ENCODE results near the gene NPS. TPM values are rescaled to one million over a fixed set of nuclear protein-coding genes. Genes with fewer than 3 reads are reported as not detected.
A peak's percentile ranks its signal among the peaks of the same experiment; 100 is the strongest.

The NPS gene
- total RNA-seq, 2 experiments from 2014 or later, result not detected

- H3K27ac Mint-ChIP-seq, result no peak overlapping the region
- intact Hi-C loops (cut with micrococcal nuclease), result no loop called here
These were observed 15.0 kb upstream of the NPS start for GRCh38 chr10:127534074-127534473.

DNA sequence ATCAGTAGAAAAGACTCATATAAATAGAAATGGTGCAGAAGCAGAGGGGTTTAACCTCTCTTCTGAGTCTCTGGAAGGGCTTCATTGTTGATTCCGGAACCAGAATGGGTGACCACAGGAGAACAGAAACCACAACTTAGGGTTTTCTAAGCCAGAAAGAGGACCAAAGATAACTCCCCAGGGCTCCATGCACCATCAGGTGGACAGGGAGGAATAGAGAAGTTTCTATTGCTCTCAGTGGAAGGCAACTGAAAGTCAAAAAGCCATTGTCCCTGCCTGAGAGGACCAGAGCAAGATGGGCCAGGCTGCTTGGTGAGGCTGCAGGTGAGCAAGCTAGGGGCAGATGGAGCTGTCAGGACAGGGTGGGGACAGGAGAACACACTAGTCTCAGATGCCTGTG is 14.6 kb upstream of the NPS start:
- peaks cover 7% of the 10 kb centered on the region for H3K27me3 Mint-ChIP-seq (ENCODE audit: low read depth)
- intact Hi-C loops (cut with micrococcal nuclease), result no loop called here
- DNase-seq, result no peak
- H3K4me3 Mint-ChIP-seq, result no peak overlapping the region
- no peaks in the 10 kb centered on the region for H3K4me1 Mint-ChIP-seq (ENCODE audit: low read depth)
- CTCF ChIA-PET, result no interaction called here
- H3K27ac Mint-ChIP-seq, result no peak overlapping the region
- H3K36me3 Mint-ChIP-seq (ENCODE audit: low read depth), result no peaks in the 10 kb centered on the region
- no peaks in the 10 kb centered on the region for H3K9me3 Mint-ChIP-seq

More at GRCh38 chr10:127534074-127534473, 15.0 kb upstream of the NPS start:
- H3K36me3 Mint-ChIP-seq (ENCODE audit: low read depth), result no peaks in the 10 kb centered on the region
- no peak for DNase-seq
- H3K4me1 Mint-ChIP-seq (ENCODE audit: low read depth), result no peaks in the 10 kb centered on the region
- no peaks in the 10 kb centered on the region for H3K9me3 Mint-ChIP-seq
- CTCF ChIA-PET, result no interaction called here
- no peak overlapping the region for H3K4me3 Mint-ChIP-seq
- peaks cover 7% of the 10 kb centered on the region for H3K27me3 Mint-ChIP-seq (ENCODE audit: low read depth)

DNA sequence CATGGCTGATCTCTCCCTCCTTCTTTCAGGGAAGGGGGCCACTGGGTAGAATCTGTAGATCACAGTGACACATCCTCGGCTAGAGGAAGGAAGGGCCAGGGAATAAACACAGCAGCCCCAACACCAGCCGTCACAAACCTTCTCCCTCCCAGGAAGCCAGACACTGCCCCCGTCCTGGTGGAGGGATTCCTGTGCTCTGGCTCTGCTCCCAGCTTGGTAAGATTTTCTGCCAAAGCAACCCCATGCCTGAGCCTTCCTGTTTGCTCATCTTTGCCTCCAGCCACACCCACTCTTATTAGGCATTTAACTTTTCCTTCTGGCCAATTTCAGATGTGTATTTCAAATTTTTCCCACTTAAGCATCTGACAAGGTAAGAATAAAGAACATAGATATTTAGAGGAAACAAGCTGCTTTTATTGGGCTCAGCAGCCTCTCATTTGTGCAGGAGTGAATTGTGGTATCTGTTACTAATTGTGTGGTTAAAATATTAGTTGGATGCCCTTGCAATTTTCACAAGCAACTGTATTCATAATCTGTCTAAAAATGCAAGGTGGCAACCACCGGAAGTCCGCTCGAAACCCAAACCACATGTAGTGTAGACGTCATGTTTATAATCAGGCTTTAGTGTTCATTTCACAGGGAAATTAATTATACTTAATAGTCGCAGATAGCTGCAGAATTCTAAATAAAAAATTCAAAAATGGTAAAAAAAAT is 13.2 kb upstream of the NPS start:
- no peaks in the 10 kb centered on the region for H3K36me3 Mint-ChIP-seq (ENCODE audit: low read depth)
- CTCF ChIA-PET, result no interaction called here
- no peak for DNase-seq
- no peaks in the 10 kb centered on the region for H3K9me3 Mint-ChIP-seq
- no peak overlapping the region for H3K4me3 Mint-ChIP-seq
- no peak overlapping the region for H3K27ac Mint-ChIP-seq
- peaks cover 7% of the 10 kb centered on the region for H3K27me3 Mint-ChIP-seq (ENCODE audit: low read depth)
- intact Hi-C loops (cut with micrococcal nuclease), result no loop called here
- no peaks in the 10 kb centered on the region for H3K4me1 Mint-ChIP-seq (ENCODE audit: low read depth)

GRCh38 chr10:127536972-127537760 is 11.9 kb upstream of the NPS start:
- Mint-ChIP-seq H3K36me3 (ENCODE audit: low read depth) (no peaks in the 10 kb centered on the region), H3K4me1 (ENCODE audit: low read depth) (no peaks in the 10 kb centered on the region), H3K27me3 (ENCODE audit: low read depth) (peaks cover 7% of the 10 kb centered on the region), H3K27ac (no peak overlapping the region), H3K9me3 (no peaks in the 10 kb centered on the region), H3K4me3 (no peak overlapping the region)
- intact Hi-C loops (cut with micrococcal nuclease), result no loop called here
- DNase-seq, result no peak
- CTCF ChIA-PET, result no interaction called here

- Mint-ChIP-seq H3K36me3 (ENCODE audit: low read depth) (no peaks in the 10 kb centered on the region), H3K9me3 (no peaks in the 10 kb centered on the region), H3K27ac (no peak overlapping the region), H3K4me1 (ENCODE audit: low read depth) (no peaks in the 10 kb centered on the region), H3K27me3 (ENCODE audit: low read depth) (peaks cover 7% of the 10 kb centered on the region), H3K4me3 (no peak overlapping the region)
- intact Hi-C loops (cut with micrococcal nuclease), result no loop called here
- CTCF ChIA-PET, result no interaction called here
- no peak for DNase-seq
These were observed 11.2 kb upstream of the NPS start for GRCh38 chr10:127537924-127538323.

DNA sequence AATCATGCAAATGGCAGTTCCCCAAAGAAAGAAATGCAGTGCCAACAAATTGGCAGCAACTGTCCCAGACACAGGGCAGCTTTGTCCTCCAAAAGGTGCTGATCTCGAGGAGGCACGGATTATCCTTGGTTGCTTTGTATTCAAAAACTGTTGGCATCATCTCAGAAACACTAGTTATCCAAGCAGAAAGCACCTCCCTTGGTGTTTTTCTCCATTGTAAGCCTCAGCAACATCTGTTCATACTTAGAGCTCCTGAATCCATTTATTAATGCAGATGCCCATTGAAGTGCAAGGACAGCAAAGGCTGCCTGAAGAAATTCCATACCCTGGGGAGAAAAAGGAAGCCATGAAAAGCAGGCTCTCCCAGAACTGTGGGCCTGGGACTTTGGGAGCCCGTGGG is 1.1 kb upstream of the NPS start:
- Mint-ChIP-seq H3K36me3 (ENCODE audit: low read depth) (no peaks in the 10 kb centered on the region), H3K4me1 (ENCODE audit: low read depth) (no peaks in the 10 kb centered on the region), H3K4me3 (no peak overlapping the region), H3K27me3 (ENCODE audit: low read depth) (peaks cover 5% of the 10 kb centered on the region), H3K27ac (no peak overlapping the region), H3K9me3 (peaks cover 12% of the 10 kb centered on the region)
- intact Hi-C loops (cut with micrococcal nuclease), result no loop called here
- CTCF ChIA-PET, result no interaction called here
- no peak for DNase-seq

GRCh38 chr10:127550861-127551260 is 1.8 kb downstream of the NPS start:
- Mint-ChIP-seq H3K27me3 (ENCODE audit: low read depth) (peaks cover 8% of the 10 kb centered on the region), H3K36me3 (ENCODE audit: low read depth) (no peaks in the 10 kb centered on the region), H3K4me1 (ENCODE audit: low read depth) (no peaks in the 10 kb centered on the region), H3K27ac (no peak overlapping the region), H3K9me3 (peaks cover 5% of the 10 kb centered on the region), H3K4me3 (no peak overlapping the region)
- CTCF ChIA-PET, result no interaction called here
- no peak for DNase-seq
- intact Hi-C loops (cut with micrococcal nuclease), result no loop called here

GRCh38 chr10:127552446-127552845 is 3.3 kb downstream of the NPS start:
- Mint-ChIP-seq H3K9me3 (no peaks in the 10 kb centered on the region), H3K27ac (no peak overlapping the region), H3K36me3 (ENCODE audit: low read depth) (peaks cover 2% of the 10 kb centered on the region), H3K4me1 (ENCODE audit: low read depth) (no peaks in the 10 kb centered on the region), H3K4me3 (no peak overlapping the region), H3K27me3 (ENCODE audit: low read depth) (peaks cover 10% of the 10 kb centered on the region)
- no peak for DNase-seq
- intact Hi-C loops (cut with micrococcal nuclease), result no loop called here
- CTCF ChIA-PET, result no interaction called here

GRCh38 chr10:127553417-127553816 is 4.3 kb downstream of the NPS start:
- CTCF ChIA-PET, result interaction anchor here (1.0 kb wide), 1 partner anchor 12 kb away, joined by 3 read pairs; no protein-coding TSS in a partner anchor
- H3K27me3 Mint-ChIP-seq (ENCODE audit: low read depth), result peaks cover 10% of the 10 kb centered on the region
- DNase-seq, result no peak
- H3K4me1 Mint-ChIP-seq (ENCODE audit: low read depth), result no peaks in the 10 kb centered on the region
- no peak overlapping the region for H3K4me3 Mint-ChIP-seq
- H3K9me3 Mint-ChIP-seq, result no peaks in the 10 kb centered on the region
- intact Hi-C loops (cut with micrococcal nuclease), result no loop called here
- H3K36me3 Mint-ChIP-seq (ENCODE audit: low read depth), result peaks cover 2% of the 10 kb centered on the region
- no peak overlapping the region for H3K27ac Mint-ChIP-seq

GRCh38 chr10:127556916-127557315 is 7.8 kb downstream of the NPS start:
- CTCF ChIA-PET, result no interaction called here
- no peak overlapping the region for H3K27ac Mint-ChIP-seq
- intact Hi-C loops (cut with micrococcal nuclease), result no loop called here
- H3K4me1 Mint-ChIP-seq (ENCODE audit: low read depth), result no peaks in the 10 kb centered on the region
- H3K27me3 Mint-ChIP-seq (ENCODE audit: low read depth), result peaks cover 10% of the 10 kb centered on the region
- DNase-seq, result peak; percentile 7
- peaks cover 5% of the 10 kb centered on the region for H3K9me3 Mint-ChIP-seq
- H3K36me3 Mint-ChIP-seq (ENCODE audit: low read depth), result peaks cover 2% of the 10 kb centered on the region
- no peak overlapping the region for H3K4me3 Mint-ChIP-seq

- peaks cover 5% of the 10 kb centered on the region for H3K9me3 Mint-ChIP-seq
- intact Hi-C loops (cut with micrococcal nuclease), result no loop called here
- CTCF ChIA-PET, result no interaction called here
These were observed 12.5 kb downstream of the NPS start for GRCh38 chr10:127561647-127562046.

GRCh38 chr10:127563718-127564553 is 14.8 kb downstream of the NPS start:
- peak; percentile 53 for DNase-seq
- Mint-ChIP-seq H3K4me3 (no peak overlapping the region), H3K27ac (no peak overlapping the region), H3K9me3 (peaks cover 5% of the 10 kb centered on the region), H3K36me3 (ENCODE audit: low read depth) (no peaks in the 10 kb centered on the region), H3K4me1 (ENCODE audit: low read depth) (no peaks in the 10 kb centered on the region), H3K27me3 (ENCODE audit: low read depth) (no peaks in the 10 kb centered on the region)
- intact Hi-C loops (cut with micrococcal nuclease), result loop anchor here (2.0 kb wide), 1 partner anchor 291 kb away; no protein-coding TSS in a partner anchor
- CTCF ChIA-PET, result interaction anchor here (0.5 to 2.0 kb wide), 5 partner anchors 8 to 291 kb away, joined by 3 to 7 read pairs (median 3); no protein-coding TSS in a partner anchor

More at GRCh38 chr10:127561647-127562046, 12.5 kb downstream of the NPS start:
- Mint-ChIP-seq H3K36me3 (ENCODE audit: low read depth) (no peaks in the 10 kb centered on the region), H3K4me1 (ENCODE audit: low read depth) (no peaks in the 10 kb centered on the region), H3K27me3 (ENCODE audit: low read depth) (no peaks in the 10 kb centered on the region), H3K4me3 (no peak overlapping the region), H3K27ac (no peak overlapping the region)
- no peak for DNase-seq

Measured in activated naive CD4-positive, alpha-beta T cell treated with anti-CD3 and anti-CD28 coated beads for 36 hours (primary cell).